ENCODE data around the gene NAP1L4. TPM values are rescaled to one million over a fixed set of nuclear protein-coding genes. Genes with fewer than 3 reads are reported as not detected.

NAP1L4 gene
- total RNA-seq, 1 experiment from 2014 or later: 274 TPM

DNA sequence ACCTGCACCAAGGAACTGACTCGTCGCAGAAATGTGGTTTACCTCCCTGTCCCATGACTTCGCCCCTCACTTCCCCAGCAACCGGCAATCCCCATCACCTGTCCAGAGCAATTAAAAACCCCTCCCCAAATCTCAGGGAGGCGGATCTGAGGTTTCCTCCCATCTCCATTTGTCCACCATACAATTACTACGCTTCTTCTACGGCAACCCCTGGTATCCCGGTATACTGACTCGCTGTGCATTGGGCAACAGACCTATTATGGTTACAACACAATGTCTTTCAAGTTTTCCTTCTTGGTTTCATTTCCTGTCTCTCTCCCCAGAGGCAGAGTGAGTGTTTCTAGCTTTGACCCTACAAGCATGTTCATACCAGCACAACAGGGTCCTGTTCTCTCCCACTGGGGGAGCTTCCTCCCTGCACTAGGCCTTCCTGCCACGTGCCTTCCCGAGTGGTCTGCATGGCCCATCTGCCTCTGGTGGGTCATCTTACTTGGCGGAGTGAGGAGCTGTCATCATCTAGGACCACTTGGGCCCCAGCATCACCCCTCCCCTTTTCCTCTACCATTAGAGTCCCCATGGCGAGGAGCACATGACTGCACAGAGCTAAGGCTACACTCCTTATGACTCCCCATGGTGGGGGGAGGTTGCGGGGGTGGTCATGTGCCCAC, 30.3 kb upstream of the NAP1L4 start:
- DNase-seq (ENCODE audit: low read depth, low spot score) (no peak), ATAC-seq (peak; percentile 40)
- ChIA-PET POLR2A (interaction anchor here (0.6 kb wide), 1 partner anchor 10 kb away, joined by 3 read pairs; no protein-coding TSS in a partner anchor), CTCF (interaction anchor here (0.5 kb wide), 1 partner anchor 13 kb away, joined by 3 read pairs; no protein-coding TSS in a partner anchor)
- H3K27me3 ChIP-seq (ENCODE audit: control insufficient read depth, insufficient read depth, low read length): no peaks in the 10 kb centered on the region
- TF ChIP-seq TCF7L2 (IDR thresholded peaks at IDR 0.05; ENCODE audit: low read depth, low read length): no peak
- peak; percentile 54; the same call in 1 of the 2 replicates for TF ChIP-seq POLR2AphosphoS5 (IDR thresholded peaks at IDR 0.05; ENCODE audit: low read depth, low read length)
- no peak for TF ChIP-seq SIN3A (IDR thresholded peaks at IDR 0.05; ENCODE audit: borderline replicate concordance, insufficient read depth, low read depth, low read length)
- TF ChIP-seq, protein P1, sequence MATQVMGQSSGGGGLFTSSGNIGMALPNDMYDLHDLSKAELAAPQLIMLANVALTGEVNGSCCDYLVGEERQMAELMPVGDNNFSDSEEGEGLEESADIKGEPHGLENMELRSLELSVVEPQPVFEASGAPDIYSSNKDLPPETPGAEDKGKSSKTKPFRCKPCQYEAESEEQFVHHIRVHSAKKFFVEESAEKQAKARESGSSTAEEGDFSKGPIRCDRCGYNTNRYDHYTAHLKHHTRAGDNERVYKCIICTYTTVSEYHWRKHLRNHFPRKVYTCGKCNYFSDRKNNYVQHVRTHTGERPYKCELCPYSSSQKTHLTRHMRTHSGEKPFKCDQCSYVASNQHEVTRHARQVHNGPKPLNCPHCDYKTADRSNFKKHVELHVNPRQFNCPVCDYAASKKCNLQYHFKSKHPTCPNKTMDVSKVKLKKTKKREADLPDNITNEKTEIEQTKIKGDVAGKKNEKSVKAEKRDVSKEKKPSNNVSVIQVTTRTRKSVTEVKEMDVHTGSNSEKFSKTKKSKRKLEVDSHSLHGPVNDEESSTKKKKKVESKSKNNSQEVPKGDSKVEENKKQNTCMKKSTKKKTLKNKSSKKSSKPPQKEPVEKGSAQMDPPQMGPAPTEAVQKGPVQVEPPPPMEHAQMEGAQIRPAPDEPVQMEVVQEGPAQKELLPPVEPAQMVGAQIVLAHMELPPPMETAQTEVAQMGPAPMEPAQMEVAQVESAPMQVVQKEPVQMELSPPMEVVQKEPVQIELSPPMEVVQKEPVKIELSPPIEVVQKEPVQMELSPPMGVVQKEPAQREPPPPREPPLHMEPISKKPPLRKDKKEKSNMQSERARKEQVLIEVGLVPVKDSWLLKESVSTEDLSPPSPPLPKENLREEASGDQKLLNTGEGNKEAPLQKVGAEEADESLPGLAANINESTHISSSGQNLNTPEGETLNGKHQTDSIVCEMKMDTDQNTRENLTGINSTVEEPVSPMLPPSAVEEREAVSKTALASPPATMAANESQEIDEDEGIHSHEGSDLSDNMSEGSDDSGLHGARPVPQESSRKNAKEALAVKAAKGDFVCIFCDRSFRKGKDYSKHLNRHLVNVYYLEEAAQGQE (IDR thresholded peaks at IDR 0.05; ENCODE audit: insufficient read depth in 1 of 2, low read depth in 2 of 2, low read length in 1 of 2): no peak
- TF ChIP-seq, protein P2, sequence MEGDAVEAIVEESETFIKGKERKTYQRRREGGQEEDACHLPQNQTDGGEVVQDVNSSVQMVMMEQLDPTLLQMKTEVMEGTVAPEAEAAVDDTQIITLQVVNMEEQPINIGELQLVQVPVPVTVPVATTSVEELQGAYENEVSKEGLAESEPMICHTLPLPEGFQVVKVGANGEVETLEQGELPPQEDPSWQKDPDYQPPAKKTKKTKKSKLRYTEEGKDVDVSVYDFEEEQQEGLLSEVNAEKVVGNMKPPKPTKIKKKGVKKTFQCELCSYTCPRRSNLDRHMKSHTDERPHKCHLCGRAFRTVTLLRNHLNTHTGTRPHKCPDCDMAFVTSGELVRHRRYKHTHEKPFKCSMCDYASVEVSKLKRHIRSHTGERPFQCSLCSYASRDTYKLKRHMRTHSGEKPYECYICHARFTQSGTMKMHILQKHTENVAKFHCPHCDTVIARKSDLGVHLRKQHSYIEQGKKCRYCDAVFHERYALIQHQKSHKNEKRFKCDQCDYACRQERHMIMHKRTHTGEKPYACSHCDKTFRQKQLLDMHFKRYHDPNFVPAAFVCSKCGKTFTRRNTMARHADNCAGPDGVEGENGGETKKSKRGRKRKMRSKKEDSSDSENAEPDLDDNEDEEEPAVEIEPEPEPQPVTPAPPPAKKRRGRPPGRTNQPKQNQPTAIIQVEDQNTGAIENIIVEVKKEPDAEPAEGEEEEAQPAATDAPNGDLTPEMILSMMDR (IDR thresholded peaks at IDR 0.05): no peak
- H3K4me3 ChIP-seq (ENCODE audit: low read depth in 2 of 2, low read length in 2 of 2): no peak overlapping the region
- in situ Hi-C loops (cut with HindIII; ENCODE audit: low pct_unique_long_range_greater_than_20kb, low sequenced_read_pairs) (no loop called here), intact Hi-C loops (cut with micrococcal nuclease; ENCODE audit: unreplicated experiment) (no loop called here)
- BruUV-seq (replicated peaks): no TSS peak
- H3K9me3 ChIP-seq (ENCODE audit: control insufficient read depth, insufficient read depth, low read depth, low read length): no peaks in the 10 kb centered on the region
- H3K4me1 ChIP-seq (ENCODE audit: control insufficient read depth, insufficient read depth, low read length): no peaks in the 10 kb centered on the region
- H3K36me3 ChIP-seq (ENCODE audit: control insufficient read depth, insufficient read depth, low read length): peaks cover 39% of the 10 kb centered on the region
- H3K27ac ChIP-seq (ENCODE audit: low read length): no peak overlapping the region

DNA sequence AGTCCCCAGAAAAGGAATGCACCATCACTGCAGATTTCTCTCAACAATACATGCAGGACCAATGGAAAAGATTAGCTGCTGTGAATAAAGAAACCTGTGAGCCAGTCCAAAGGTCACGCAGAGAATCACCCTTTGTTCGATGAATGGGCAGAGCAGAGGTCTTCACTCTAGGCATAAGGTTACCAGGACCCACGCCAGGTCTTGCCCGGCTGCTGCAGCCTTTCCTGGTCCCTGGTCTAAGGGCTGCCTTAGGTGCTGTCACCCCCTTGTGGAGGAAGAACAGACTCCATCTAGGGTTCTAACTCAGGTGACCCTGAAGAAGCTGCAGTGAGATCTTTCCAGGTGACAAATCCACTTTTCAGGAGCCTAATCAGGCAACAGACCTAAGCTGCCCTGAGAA, 29.0 kb upstream of the NAP1L4 start:
- Histone ChIP-seq H3K27me3 (ENCODE audit: control insufficient read depth, insufficient read depth, low read length) (no peaks in the 10 kb centered on the region), H3K27ac (ENCODE audit: low read length) (no peak overlapping the region), H3K9me3 (ENCODE audit: control insufficient read depth, insufficient read depth, low read depth, low read length) (no peaks in the 10 kb centered on the region), H3K36me3 (ENCODE audit: control insufficient read depth, insufficient read depth, low read length) (peaks cover 35% of the 10 kb centered on the region), H3K4me3 (ENCODE audit: low read depth in 2 of 2, low read length in 2 of 2) (no peak overlapping the region), H3K4me1 (ENCODE audit: control insufficient read depth, insufficient read depth, low read length) (no peaks in the 10 kb centered on the region)
- no peak for DNase-seq (ENCODE audit: low read depth, low spot score)
- POLR2A ChIA-PET: interaction anchor here (0.5 kb wide), 1 partner anchor 92 kb away, joined by 3 read pairs; no protein-coding TSS in a partner anchor
- TF ChIP-seq POLR2AphosphoS5 (IDR thresholded peaks at IDR 0.05; ENCODE audit: low read depth, low read length): no peak
- TF ChIP-seq, protein P2 (IDR thresholded peaks at IDR 0.05): no peak
- TF ChIP-seq, protein P1 (IDR thresholded peaks at IDR 0.05; ENCODE audit: insufficient read depth in 1 of 2, low read depth in 2 of 2, low read length in 1 of 2): no peak
- BruUV-seq (replicated peaks): no TSS peak
- in situ Hi-C loops (cut with HindIII; ENCODE audit: low pct_unique_long_range_greater_than_20kb, low sequenced_read_pairs) (no loop called here), intact Hi-C loops (cut with micrococcal nuclease; ENCODE audit: unreplicated experiment) (no loop called here)
- CTCF ChIA-PET: interaction anchor here (0.6 to 1.0 kb wide), 6 partner anchors 14 to 128 kb away, joined by 3 to 7 read pairs (median 4); no protein-coding TSS in a partner anchor
- ATAC-seq: peak; percentile 83

Measured in Panc1 (cell line).